CD4-positive, CD25-positive, alpha-beta regulatory T cell (primary cell): ENCODE measurements around the gene GASK1A. TPM values are rescaled to one million over a fixed set of nuclear protein-coding genes. Genes with fewer than 3 reads are reported as not detected.

Source experiments
- ATAC-seq, 2 donors: fragments of 150-1000 bp; cut with Tn5 transposase; one replicate each; pipeline ENCODE4 v1.10.0; 2021; ENCODE audit warnings: low read depth in 2 of 2, moderate number of reproducible peaks in 2 of 2, moderate library complexity in 1 of 2
- DNase-seq, 3 donors: peaks; one replicate each; pipeline versions ENCODE4 v3.0.0 to v3.0.0-alpha.2; 2012 to 2022; ENCODE audit warnings: mixed read lengths in 1 of 3
- H3K27ac ChIP-seq: one replicate; pipeline ENCODE4 v1.7.0; 2013; ENCODE audit warnings: mild to moderate bottlenecking, low read length; ENCODE audit not compliant: insufficient read depth, poor library complexity, severe bottlenecking
- H3K27me3 ChIP-seq: one replicate; pipeline ENCODE4 v1.7.0; 2013; ENCODE audit warnings: low read length; ENCODE audit not compliant: control insufficient read depth, insufficient read depth
- H3K36me3 ChIP-seq: one replicate; pipeline ENCODE4 v1.7.0; 2013; ENCODE audit warnings: mild to moderate bottlenecking, low read length, moderate library complexity; ENCODE audit not compliant: control insufficient read depth, insufficient read depth
- H3K4me1 ChIP-seq: 2 replicates; pipeline ENCODE4 v1.7.0; 2013; ENCODE audit warnings: mild to moderate bottlenecking, low read length; ENCODE audit not compliant: insufficient read depth, control insufficient read depth, poor library complexity, severe bottlenecking
- H3K4me3 ChIP-seq: one replicate; pipeline ENCODE4 v1.7.0; 2013; ENCODE audit warnings: low read depth, mild to moderate bottlenecking, low read length, moderate library complexity
- H3K9me3 ChIP-seq, 2 experiments: 1 replicate in 1 of 2; 2 replicates in 1 of 2; pipeline ENCODE4 v1.7.0; 2013; ENCODE audit warnings: low read length in 2 of 2, mild to moderate bottlenecking in 1 of 2, moderate library complexity in 1 of 2; ENCODE audit not compliant: control insufficient read depth in 2 of 2
- H3K27ac Mint-ChIP-seq, 3 donors: one replicate each; pipeline ENCODE4 v1.8.0; 2020 to 2022; ENCODE audit warnings: mild to moderate bottlenecking in 3 of 3, mixed read lengths in 3 of 3, moderate library complexity in 2 of 3
- H3K27me3 Mint-ChIP-seq: one replicate; pipeline ENCODE4 v1.8.0; 2022; ENCODE audit warnings: mild to moderate bottlenecking, mixed read lengths
- H3K36me3 Mint-ChIP-seq: one replicate; pipeline ENCODE4 v1.8.0; 2020; ENCODE audit warnings: mixed read lengths
- H3K4me1 Mint-ChIP-seq, 4 donors: one replicate each; pipeline ENCODE4 v1.8.0; 2020 to 2022; ENCODE audit warnings: mixed read lengths in 4 of 4, mild to moderate bottlenecking in 1 of 4
- H3K4me3 Mint-ChIP-seq, 4 donors: one replicate each; pipeline ENCODE4 v1.8.0; 2020 to 2022; ENCODE audit warnings: mild to moderate bottlenecking in 4 of 4, mixed read lengths in 4 of 4, moderate library complexity in 3 of 4
- H3K9me3 Mint-ChIP-seq, 7 donors: one replicate each; pipeline ENCODE4 v1.8.0; 2020 to 2022; ENCODE audit warnings: mixed read lengths in 7 of 7, mild to moderate bottlenecking in 3 of 7, moderate library complexity in 2 of 7
- polyA plus RNA-seq, 4 donors: library from polyadenylated mRNA; unstranded; fragments of 300-500 nt; fragmentation: Illumina TruSeq; gene quantifications; one replicate each; pipeline ENCODE4 v1.2.3, GENCODE V29; 2021
- total RNA-seq: library from RNA; stranded (reverse); gene quantifications from one replicate; pipeline ENCODE4 v1.2.3, GENCODE V29; 2022

The GASK1A gene
- total and polyA plus RNA-seq, 5 donors from 2014 or later = not detected

DNA sequence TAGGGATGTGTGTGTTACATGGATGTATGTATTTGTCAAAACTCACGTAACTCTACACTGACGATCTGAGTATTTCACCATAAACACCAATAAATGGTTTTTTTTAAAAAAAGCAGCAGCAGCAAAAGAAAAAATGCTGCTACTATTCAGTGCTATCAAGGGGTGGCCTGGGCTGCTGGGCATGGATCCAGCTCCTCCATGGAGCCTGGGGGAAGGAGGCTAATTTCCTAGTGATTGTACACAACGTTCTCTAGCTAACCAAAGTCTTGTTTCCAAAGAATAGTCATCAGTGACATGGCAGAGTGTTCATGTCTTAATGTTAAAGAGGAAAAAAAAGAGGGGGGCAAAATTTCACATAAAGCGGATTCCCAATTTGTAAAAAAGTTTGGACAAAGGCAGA lies 97.7 kb downstream of the GASK1A start:
- no peak for DNase-seq
- Histone ChIP-seq H3K9me3 (peaks cover 0 to 7% of the 10 kb centered on the region in 2 experiments), H3K36me3 (peaks cover 7% of the 10 kb centered on the region), H3K4me3 (no peak overlapping the region), H3K27ac (no peak overlapping the region), H3K27me3 (no peaks in the 10 kb centered on the region), H3K4me1 (no peaks in the 10 kb centered on the region)
- H3K4me3 Mint-ChIP-seq = no peak overlapping the region
- peaks cover 0 to 3% (median 0%) of the 10 kb centered on the region in 7 donors for H3K9me3 Mint-ChIP-seq
- peak overlapping the region in 1 of 3 donors; percentile 39 for H3K27ac Mint-ChIP-seq
- ATAC-seq = no peak
- H3K27me3 Mint-ChIP-seq = no peaks in the 10 kb centered on the region
- H3K4me1 Mint-ChIP-seq = no peaks in the 10 kb centered on the region
- H3K36me3 Mint-ChIP-seq = peaks cover 38% of the 10 kb centered on the region

DNA sequence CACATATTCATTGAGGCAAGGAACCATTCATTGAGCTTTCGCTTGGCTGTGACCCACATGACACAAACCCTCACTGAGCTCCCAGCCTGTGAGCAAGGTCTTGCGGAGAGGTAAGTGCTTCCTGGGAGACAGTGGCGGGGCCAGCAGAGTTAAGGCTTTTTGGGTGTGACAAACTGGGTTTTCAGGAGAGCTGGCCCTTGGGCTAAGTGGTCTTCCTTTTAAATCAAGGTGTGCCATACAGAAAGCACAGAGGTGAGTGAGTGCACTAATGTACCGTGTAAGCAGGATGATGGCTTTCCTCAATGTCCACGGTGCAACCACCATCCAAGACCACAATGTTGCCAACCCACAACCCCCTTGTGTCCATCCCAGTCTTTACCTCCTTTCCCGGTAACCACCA lies 98.2 kb downstream of the GASK1A start:
- no peak overlapping the region for H3K4me3 ChIP-seq
- no peaks in the 10 kb centered on the region for H3K4me1 Mint-ChIP-seq
- DNase-seq (no peak), ATAC-seq (no peak)
- H3K27me3 ChIP-seq = no peaks in the 10 kb centered on the region
- peaks cover 40% of the 10 kb centered on the region for H3K36me3 Mint-ChIP-seq
- H3K27ac Mint-ChIP-seq = peak overlapping the region in 1 of 3 donors; percentile 39
- H3K27ac ChIP-seq = no peak overlapping the region
- H3K27me3 Mint-ChIP-seq = no peaks in the 10 kb centered on the region
- no peak overlapping the region for H3K4me3 Mint-ChIP-seq
- no peaks in the 10 kb centered on the region for H3K4me1 ChIP-seq
- H3K9me3 Mint-ChIP-seq = peaks cover 0 to 4% (median 1%) of the 10 kb centered on the region in 7 donors
- H3K36me3 ChIP-seq = peaks cover 10% of the 10 kb centered on the region
- peaks cover 0 to 11% of the 10 kb centered on the region in 2 experiments for H3K9me3 ChIP-seq

DNA sequence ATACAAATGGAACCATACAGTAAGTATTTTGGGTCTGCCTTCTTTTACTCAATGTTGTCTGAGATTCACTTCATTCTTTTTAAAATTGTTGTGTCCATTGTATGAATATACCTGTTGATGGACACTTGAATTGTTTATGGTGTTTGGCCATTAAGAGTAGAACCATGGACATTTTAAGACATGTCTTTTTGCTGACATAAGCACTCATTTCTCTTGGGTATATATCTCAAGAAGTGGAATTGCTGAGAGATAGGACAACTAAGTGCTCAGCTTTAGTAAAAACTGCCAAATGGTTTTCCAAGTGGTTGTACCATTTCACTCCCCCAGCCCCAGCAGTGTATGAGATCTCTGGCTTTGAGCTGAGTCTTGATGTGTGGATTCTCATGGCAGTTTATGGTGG lies 98.6 kb downstream of the GASK1A start:
- H3K27ac ChIP-seq = no peak overlapping the region
- no peaks in the 10 kb centered on the region for H3K4me1 Mint-ChIP-seq
- H3K36me3 Mint-ChIP-seq = peaks cover 45% of the 10 kb centered on the region
- H3K4me3 ChIP-seq = no peak overlapping the region
- H3K27me3 Mint-ChIP-seq = no peaks in the 10 kb centered on the region
- H3K27ac Mint-ChIP-seq = no peak overlapping the region
- DNase-seq (no peak), ATAC-seq (no peak)
- H3K4me3 Mint-ChIP-seq = no peak overlapping the region
- peaks cover 12% of the 10 kb centered on the region for H3K36me3 ChIP-seq
- no peaks in the 10 kb centered on the region for H3K4me1 ChIP-seq
- peaks cover 0 to 8% (median 2%) of the 10 kb centered on the region in 7 donors for H3K9me3 Mint-ChIP-seq
- H3K9me3 ChIP-seq = peaks cover 2 to 16% of the 10 kb centered on the region in 2 experiments
- no peaks in the 10 kb centered on the region for H3K27me3 ChIP-seq

DNA sequence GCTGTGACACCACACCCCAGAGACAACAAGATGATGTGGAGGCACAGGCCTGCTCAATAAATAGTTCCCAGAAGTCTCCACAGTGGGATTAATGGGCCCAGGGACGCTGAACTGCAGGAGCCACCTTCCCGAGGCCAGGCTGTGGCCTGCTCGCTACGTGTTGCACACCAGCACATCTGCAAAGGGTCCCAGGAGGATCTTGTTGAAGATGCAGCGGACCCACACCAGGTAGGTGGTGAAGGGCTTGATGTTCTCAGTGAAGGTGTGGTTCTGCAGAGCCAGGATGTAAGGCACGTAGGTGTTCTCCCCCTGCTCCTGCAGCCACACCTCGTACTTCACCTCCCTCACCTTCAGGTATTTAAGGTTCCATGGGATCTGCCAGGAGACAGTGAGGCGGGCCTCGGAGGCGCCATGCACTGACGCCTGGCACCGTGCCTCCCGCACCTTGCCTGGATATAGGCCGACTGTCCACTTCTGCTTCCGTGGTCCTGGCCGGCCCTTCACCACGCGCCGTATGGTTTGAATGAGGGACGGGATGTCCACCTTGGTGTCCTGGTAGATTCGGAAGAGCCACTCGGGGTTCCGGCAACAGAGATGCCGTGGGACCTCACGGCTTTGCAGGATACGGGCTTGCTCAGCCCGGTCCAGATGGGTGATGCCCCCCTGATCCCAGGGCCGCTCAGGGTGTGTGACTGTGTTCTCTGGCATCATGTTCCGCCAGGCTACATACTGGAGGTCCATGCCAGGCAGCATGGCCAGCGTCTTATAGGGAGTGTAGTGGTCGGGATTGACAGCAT lies 100.6 kb downstream of the GASK1A start:
- Mint-ChIP-seq H3K27me3 (no peaks in the 10 kb centered on the region), H3K36me3 (peaks cover 62% of the 10 kb centered on the region), H3K9me3 (peaks cover 0 to 21% (median 2%) of the 10 kb centered on the region in 7 donors), H3K4me3 (no peak overlapping the region), H3K27ac (no peak overlapping the region), H3K4me1 (no peaks in the 10 kb centered on the region)
- Histone ChIP-seq H3K4me3 (no peak overlapping the region), H3K4me1 (no peaks in the 10 kb centered on the region), H3K27me3 (no peaks in the 10 kb centered on the region), H3K36me3 (peaks cover 12% of the 10 kb centered on the region), H3K9me3 (peaks cover 3 to 17% of the 10 kb centered on the region in 2 experiments), H3K27ac (no peak overlapping the region)
- ATAC-seq = no peak
- DNase-seq = no peak

DNA sequence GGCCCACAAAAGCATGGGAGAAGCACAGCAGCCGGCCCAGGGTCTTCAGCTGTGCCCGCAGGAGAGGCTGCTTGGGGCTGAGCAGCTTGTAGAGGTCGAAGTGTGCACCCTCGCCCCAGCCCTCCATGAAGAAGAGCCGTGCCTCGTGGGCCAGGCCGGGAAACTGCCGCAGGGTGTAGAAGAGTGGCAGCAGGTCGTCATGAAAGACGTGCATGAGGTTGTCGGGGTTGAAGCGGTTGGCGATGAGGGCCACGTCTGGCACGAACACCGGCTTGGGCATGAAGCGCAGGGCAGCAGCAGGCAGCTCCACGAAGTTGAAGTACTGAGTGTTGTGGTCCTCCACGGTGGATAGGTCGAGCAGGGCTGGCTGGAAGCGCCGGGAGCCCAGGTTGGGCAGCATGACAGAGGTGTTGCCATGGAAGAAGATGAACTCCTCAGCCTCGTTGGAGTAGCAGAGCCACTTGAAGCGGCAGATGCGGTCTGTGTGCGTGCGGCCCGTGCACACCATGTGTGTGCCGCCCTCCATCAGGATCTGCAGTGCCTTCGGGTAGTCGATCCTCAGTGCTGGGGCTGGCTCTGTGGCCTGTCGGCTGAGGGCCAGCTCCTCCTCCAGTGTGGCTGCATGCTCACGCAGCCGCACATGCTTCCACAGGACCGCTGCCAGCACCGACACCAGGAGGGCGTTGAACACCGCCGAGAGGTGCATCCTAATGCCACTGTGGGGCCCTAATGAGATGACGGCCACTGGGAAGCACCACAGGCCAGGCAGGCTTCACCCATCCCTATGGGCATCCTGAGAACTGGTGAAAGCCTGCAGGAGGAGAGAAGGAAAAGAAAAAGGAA lies 101.8 kb downstream of the GASK1A start:
- H3K27me3 ChIP-seq = no peaks in the 10 kb centered on the region
- H3K36me3 ChIP-seq = peaks cover 12% of the 10 kb centered on the region
- peaks cover 3 to 17% of the 10 kb centered on the region in 2 experiments for H3K9me3 ChIP-seq
- no peak overlapping the region for H3K4me3 ChIP-seq
- no peak for DNase-seq
- no peaks in the 10 kb centered on the region for H3K4me1 ChIP-seq
- Mint-ChIP-seq H3K4me3 (no peak overlapping the region), H3K9me3 (peaks cover 0 to 21% (median 2%) of the 10 kb centered on the region in 7 donors), H3K36me3 (peaks cover 62% of the 10 kb centered on the region), H3K27me3 (no peaks in the 10 kb centered on the region), H3K4me1 (no peaks in the 10 kb centered on the region), H3K27ac (no peak overlapping the region)
- no peak overlapping the region for H3K27ac ChIP-seq
- no peak for ATAC-seq

DNA sequence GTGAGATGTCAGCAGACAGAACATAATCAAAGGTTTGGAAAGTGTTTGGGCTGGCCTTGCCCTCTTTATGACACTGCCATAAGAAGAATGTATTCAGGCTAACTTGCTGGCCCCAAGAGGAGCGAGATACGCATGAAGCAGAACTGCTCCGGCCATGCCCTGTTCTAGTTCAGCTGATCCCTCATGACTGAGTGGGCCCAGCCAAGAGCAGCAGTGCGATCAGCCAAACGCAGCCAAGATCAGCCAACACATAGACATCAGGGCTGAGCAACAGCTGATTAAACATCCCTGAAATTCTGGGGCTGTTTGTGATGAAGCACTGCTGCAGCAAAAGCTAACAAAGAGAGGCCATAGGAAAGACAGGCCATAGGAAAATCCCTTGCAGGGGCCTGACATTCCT lies 102.7 kb downstream of the GASK1A start:
- Mint-ChIP-seq H3K36me3 (peaks cover 61% of the 10 kb centered on the region), H3K27ac (no peak overlapping the region)
- DNase-seq = no peak

DNA sequence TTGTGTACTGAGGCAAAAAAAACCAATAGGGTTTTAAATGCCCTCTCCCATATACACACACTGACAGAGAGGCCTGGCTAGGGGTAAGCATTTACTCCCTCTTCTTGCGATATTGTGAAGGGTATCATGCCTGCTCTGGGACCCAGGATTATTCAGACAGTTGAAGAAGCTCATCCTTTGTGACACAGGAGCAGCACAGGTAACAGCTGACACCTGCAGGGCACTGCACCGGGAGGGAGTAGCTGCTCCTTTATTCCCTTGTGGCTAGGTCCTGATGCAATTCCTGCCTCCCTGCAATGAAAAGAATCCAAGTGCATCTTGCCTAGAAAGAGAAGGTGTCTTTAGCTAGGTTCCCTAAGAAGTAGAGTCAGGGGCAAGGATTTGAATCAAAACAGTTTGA lies 103.3 kb downstream of the GASK1A start:
- H3K9me3 ChIP-seq = peaks cover 3 to 17% of the 10 kb centered on the region in 2 experiments
- Mint-ChIP-seq H3K36me3 (peaks cover 56% of the 10 kb centered on the region), H3K27me3 (peaks cover under 1% of the 10 kb centered on the region), H3K9me3 (peaks cover 0 to 21% (median 2%) of the 10 kb centered on the region in 7 donors), H3K27ac (no peak overlapping the region), H3K4me1 (peaks cover 0 to 2% (median 0%) of the 10 kb centered on the region in 4 donors), H3K4me3 (no peak overlapping the region)
- ATAC-seq (no peak), DNase-seq (no peak)
- H3K27ac ChIP-seq = no peak overlapping the region
- peaks cover 12% of the 10 kb centered on the region for H3K36me3 ChIP-seq
- no peak overlapping the region for H3K4me3 ChIP-seq
- no peaks in the 10 kb centered on the region for H3K27me3 ChIP-seq
- no peaks in the 10 kb centered on the region for H3K4me1 ChIP-seq

More for the DNA sequence above, 102.7 kb downstream of the GASK1A start:
- peaks cover 12% of the 10 kb centered on the region for H3K36me3 ChIP-seq
- H3K4me3 Mint-ChIP-seq = no peak overlapping the region
- no peaks in the 10 kb centered on the region for H3K27me3 ChIP-seq
- no peaks in the 10 kb centered on the region for H3K27me3 Mint-ChIP-seq
- H3K9me3 Mint-ChIP-seq = peaks cover 0 to 21% (median 2%) of the 10 kb centered on the region in 7 donors
- no peaks in the 10 kb centered on the region for H3K4me1 ChIP-seq
- no peak for ATAC-seq
- H3K9me3 ChIP-seq = peaks cover 3 to 17% of the 10 kb centered on the region in 2 experiments
- H3K27ac ChIP-seq = no peak overlapping the region
- H3K4me1 Mint-ChIP-seq = peaks cover 0 to 1% (median 0%) of the 10 kb centered on the region in 4 donors
- H3K4me3 ChIP-seq = no peak overlapping the region
